ENCODE results near the gene FBLN2. TPM values are rescaled to one million over a fixed set of nuclear protein-coding genes. Genes with fewer than 3 reads are reported as not detected.

The FBLN2 gene
- total RNA-seq, 1 donor = 0.73 TPM

- no peaks in the 10 kb centered on the region for H3K4me1 ChIP-seq (ENCODE audit: insufficient read depth, low read length)
- H3K9me3 ChIP-seq (ENCODE audit: low read depth, low read length) = no peaks in the 10 kb centered on the region
- H3K4me3 ChIP-seq (ENCODE audit: low read length) = no peak overlapping the region
- H3K27me3 ChIP-seq (ENCODE audit: insufficient read depth, low read length) = no peaks in the 10 kb centered on the region
Measured at GRCh38 chr3:13669457-13669856, 120.5 kb downstream of the FBLN2 start.

GRCh38 chr3:13670292-13670691 is 121.4 kb downstream of the FBLN2 start:
- Histone ChIP-seq H3K4me1 (ENCODE audit: insufficient read depth, low read length) (no peaks in the 10 kb centered on the region), H3K4me3 (ENCODE audit: low read length) (no peak overlapping the region), H3K9me3 (ENCODE audit: low read depth, low read length) (no peaks in the 10 kb centered on the region), H3K27me3 (ENCODE audit: insufficient read depth, low read length) (no peaks in the 10 kb centered on the region)

DNA sequence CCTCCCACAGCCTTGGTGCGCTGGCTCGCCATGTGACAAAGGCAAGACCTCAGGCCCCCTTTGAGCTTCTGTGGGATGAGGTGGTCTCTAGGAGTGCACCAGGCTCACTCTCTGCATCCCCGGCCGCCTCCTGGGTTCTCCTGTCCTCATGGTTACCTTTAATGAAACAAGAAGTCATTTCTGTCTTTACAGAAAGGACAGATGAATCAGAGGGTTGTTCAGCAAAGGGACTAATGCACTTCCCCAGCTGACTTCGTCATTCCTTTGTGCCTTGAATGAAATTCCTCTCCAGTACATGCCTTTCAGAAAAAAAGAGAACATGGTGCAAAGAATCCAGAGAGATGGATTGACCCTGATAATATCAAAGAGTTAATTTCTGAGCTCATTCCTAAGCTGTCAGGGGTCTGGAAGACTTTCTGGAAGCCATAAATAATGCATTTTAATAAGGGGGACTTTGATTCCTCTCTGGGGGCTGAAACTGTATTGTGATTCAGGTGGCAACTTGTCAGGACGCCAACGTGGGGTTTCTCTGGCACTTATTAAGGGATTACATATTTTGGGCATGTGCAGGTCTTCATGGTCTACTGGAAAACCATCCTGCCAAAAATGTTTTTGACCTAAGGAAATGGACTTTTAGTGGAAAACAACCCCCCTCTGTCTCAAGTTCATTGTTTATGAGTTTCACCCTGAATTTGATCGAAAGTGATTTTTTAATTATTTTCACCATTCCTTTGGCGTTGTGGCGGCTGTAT is 122.7 kb downstream of the FBLN2 start:
- Histone ChIP-seq H3K4me1 (ENCODE audit: insufficient read depth, low read length) (no peaks in the 10 kb centered on the region), H3K9me3 (ENCODE audit: low read depth, low read length) (no peaks in the 10 kb centered on the region), H3K4me3 (ENCODE audit: low read length) (no peak overlapping the region), H3K27me3 (ENCODE audit: insufficient read depth, low read length) (no peaks in the 10 kb centered on the region)

DNA sequence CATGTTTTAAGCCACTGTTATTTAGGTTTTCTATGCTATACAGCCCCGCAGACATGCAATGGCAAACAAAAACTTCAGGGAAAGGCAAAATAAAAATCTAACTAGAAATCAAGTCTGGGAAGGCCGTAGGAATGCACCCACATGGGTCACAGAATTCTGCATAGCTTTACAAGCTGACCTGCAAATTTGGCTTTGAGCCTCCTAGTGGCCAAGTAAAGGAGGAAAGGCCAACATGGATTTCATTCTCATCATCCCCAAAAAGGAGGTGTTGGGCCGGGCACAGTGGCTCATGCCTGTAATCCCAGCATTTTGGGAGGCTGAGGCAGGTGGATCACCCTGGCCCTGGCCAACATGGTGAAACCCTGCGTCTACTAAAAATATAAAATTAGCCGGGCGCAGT is 124.3 kb downstream of the FBLN2 start:
- Histone ChIP-seq H3K4me1 (ENCODE audit: insufficient read depth, low read length) (no peaks in the 10 kb centered on the region), H3K27me3 (ENCODE audit: insufficient read depth, low read length) (no peaks in the 10 kb centered on the region), H3K4me3 (ENCODE audit: low read length) (no peak overlapping the region), H3K9me3 (ENCODE audit: low read depth, low read length) (no peaks in the 10 kb centered on the region)

- Histone ChIP-seq H3K27me3 (ENCODE audit: insufficient read depth, low read length) (no peaks in the 10 kb centered on the region), H3K4me3 (ENCODE audit: low read length) (no peak overlapping the region), H3K9me3 (ENCODE audit: low read depth, low read length) (no peaks in the 10 kb centered on the region), H3K4me1 (ENCODE audit: insufficient read depth, low read length) (no peaks in the 10 kb centered on the region)
Measured at GRCh38 chr3:13674538-13675185, 125.7 kb downstream of the FBLN2 start.

GRCh38 chr3:13676356-13677017 is 127.6 kb downstream of the FBLN2 start:
- H3K4me1 ChIP-seq (ENCODE audit: insufficient read depth, low read length) = no peaks in the 10 kb centered on the region
- H3K27me3 ChIP-seq (ENCODE audit: insufficient read depth, low read length) = no peaks in the 10 kb centered on the region
- no peak overlapping the region for H3K4me3 ChIP-seq (ENCODE audit: low read length)
- no peaks in the 10 kb centered on the region for H3K9me3 ChIP-seq (ENCODE audit: low read depth, low read length)

- H3K27me3 ChIP-seq (ENCODE audit: insufficient read depth, low read length) = no peaks in the 10 kb centered on the region
- H3K9me3 ChIP-seq (ENCODE audit: low read depth, low read length) = no peaks in the 10 kb centered on the region
- H3K4me3 ChIP-seq (ENCODE audit: low read length) = no peak overlapping the region
- H3K4me1 ChIP-seq (ENCODE audit: insufficient read depth, low read length) = no peaks in the 10 kb centered on the region
Measured at GRCh38 chr3:13677272-13677671, 128.3 kb downstream of the FBLN2 start.

GRCh38 chr3:13681931-13682330 is 133.0 kb downstream of the FBLN2 start:
- Histone ChIP-seq H3K4me3 (ENCODE audit: low read length) (no peak overlapping the region), H3K27me3 (ENCODE audit: insufficient read depth, low read length) (no peaks in the 10 kb centered on the region), H3K9me3 (ENCODE audit: low read depth, low read length) (no peaks in the 10 kb centered on the region), H3K4me1 (ENCODE audit: insufficient read depth, low read length) (no peaks in the 10 kb centered on the region)

- Histone ChIP-seq H3K27me3 (ENCODE audit: insufficient read depth, low read length) (no peaks in the 10 kb centered on the region), H3K4me1 (ENCODE audit: insufficient read depth, low read length) (no peaks in the 10 kb centered on the region), H3K9me3 (ENCODE audit: low read depth, low read length) (no peaks in the 10 kb centered on the region), H3K4me3 (ENCODE audit: low read length) (no peak overlapping the region)
Measured at GRCh38 chr3:13682331-13683013, 133.5 kb downstream of the FBLN2 start.

GRCh38 chr3:13683288-13683687 is 134.4 kb downstream of the FBLN2 start:
- H3K27me3 ChIP-seq (ENCODE audit: insufficient read depth, low read length) = no peaks in the 10 kb centered on the region
- no peaks in the 10 kb centered on the region for H3K4me1 ChIP-seq (ENCODE audit: insufficient read depth, low read length)
- H3K4me3 ChIP-seq (ENCODE audit: low read length) = no peak overlapping the region
- H3K9me3 ChIP-seq (ENCODE audit: low read depth, low read length) = no peaks in the 10 kb centered on the region

DNA sequence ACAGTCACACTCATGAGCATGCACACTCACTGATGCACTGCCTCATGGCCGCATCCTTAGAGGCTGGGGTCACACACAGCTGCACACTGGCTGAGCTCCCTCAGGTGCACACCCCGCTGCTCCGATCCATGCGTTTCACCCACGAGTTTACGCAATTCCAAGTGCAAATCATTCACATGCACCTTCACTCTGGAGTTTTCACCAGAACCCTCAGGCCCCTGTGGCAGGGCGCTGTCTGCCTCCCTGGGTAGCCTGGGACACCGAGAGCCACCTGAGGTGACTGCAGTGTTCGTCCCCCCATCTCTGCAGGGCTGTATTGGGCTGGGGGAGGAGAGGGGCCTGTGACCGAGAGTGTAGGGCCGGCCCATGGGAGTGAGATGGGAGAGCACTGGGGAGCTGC is 134.8 kb downstream of the FBLN2 start:
- Histone ChIP-seq H3K27me3 (ENCODE audit: insufficient read depth, low read length) (no peaks in the 10 kb centered on the region), H3K4me3 (ENCODE audit: low read length) (no peak overlapping the region), H3K4me1 (ENCODE audit: insufficient read depth, low read length) (no peaks in the 10 kb centered on the region), H3K9me3 (ENCODE audit: low read depth, low read length) (no peaks in the 10 kb centered on the region)

DNA sequence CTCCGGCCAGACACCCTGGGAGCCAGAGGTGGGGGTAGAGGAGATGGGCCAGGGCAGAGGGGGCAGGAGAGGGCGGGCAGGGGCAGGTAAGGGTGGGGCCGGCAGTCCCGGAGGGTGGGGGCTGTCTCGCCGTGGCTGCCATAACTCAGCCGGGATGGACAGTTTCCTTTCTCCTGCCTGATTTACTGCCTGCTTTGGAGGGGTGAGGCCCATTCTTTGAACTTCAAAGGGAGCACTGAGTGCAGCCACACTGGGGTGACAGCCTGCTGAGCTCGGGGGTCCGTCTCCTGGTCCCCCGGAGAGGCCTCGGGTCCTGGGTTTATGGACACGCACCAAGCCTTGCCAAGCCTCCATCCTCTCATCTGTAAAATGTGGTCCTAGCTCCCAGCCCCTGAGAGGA is 135.4 kb downstream of the FBLN2 start:
- Histone ChIP-seq H3K9me3 (ENCODE audit: low read depth, low read length) (no peaks in the 10 kb centered on the region), H3K4me1 (ENCODE audit: insufficient read depth, low read length) (no peaks in the 10 kb centered on the region), H3K4me3 (ENCODE audit: low read length) (no peak overlapping the region), H3K27me3 (ENCODE audit: insufficient read depth, low read length) (no peaks in the 10 kb centered on the region)

DNA sequence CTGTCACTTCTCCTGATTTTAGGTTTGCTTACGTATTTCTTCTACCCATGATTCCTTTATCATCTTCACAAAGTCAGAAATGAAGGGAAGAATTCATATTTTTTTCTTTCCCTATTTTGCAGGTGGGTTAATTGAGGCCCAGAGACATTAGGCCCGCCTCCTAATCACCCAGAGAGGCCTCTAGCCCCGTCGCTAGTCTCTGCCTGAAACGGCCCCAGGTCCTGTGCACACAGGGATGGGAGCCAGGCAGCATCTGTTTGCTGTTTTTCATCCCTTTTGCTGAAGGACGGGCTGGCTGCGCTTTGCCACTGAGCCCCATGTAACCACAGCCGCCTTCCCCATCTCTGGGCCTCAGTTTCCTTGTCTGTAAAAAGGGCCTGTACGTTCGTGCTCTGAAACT is 135.9 kb downstream of the FBLN2 start:
- Histone ChIP-seq H3K9me3 (ENCODE audit: low read depth, low read length) (no peaks in the 10 kb centered on the region), H3K4me3 (ENCODE audit: low read length) (no peak overlapping the region), H3K27me3 (ENCODE audit: insufficient read depth, low read length) (no peaks in the 10 kb centered on the region), H3K4me1 (ENCODE audit: insufficient read depth, low read length) (no peaks in the 10 kb centered on the region)

DNA sequence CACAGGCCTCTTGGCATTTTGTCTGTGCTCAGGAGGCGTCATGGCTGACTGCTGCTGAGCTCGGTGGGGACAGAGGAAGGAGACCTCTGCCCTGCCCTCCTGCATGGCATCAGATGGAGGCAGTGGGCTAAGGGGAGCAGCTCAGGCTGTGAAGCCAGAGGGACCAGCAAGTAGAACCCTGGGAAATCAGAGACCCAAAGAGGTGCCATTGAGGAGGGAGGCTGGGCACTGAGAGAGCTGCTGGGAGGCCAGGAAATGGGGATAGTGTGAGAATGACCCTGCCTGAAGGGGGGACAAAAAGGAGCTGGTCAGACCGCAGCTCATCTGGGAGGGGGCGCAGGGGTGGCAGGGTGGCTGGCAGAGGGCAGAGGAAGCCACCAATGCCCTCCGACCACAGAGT is 136.8 kb downstream of the FBLN2 start:
- H3K9me3 ChIP-seq (ENCODE audit: low read depth, low read length) = no peaks in the 10 kb centered on the region
- no peaks in the 10 kb centered on the region for H3K27me3 ChIP-seq (ENCODE audit: insufficient read depth, low read length)
- H3K4me3 ChIP-seq (ENCODE audit: low read length) = no peak overlapping the region
- no peaks in the 10 kb centered on the region for H3K4me1 ChIP-seq (ENCODE audit: insufficient read depth, low read length)

Measured in mononuclear cell (primary cell).